ENCODE measurements around the gene ENPP7.

The ENPP7 gene

GRCh38 chr17:79704691-79705090 lies 26.1 kb upstream of the ENPP7 start:
- DNase-seq (ENCODE audit: low read depth in 2 of 2), result no peak

- DNase-seq (ENCODE audit: low read depth in 2 of 2), result no peak
These were observed 25.1 kb upstream of the ENPP7 start for GRCh38 chr17:79705674-79706073.

- no peak for DNase-seq (ENCODE audit: low read depth in 2 of 2)
These were observed 23.6 kb upstream of the ENPP7 start for GRCh38 chr17:79706931-79707850.

GRCh38 chr17:79707931-79708891 lies 22.5 kb upstream of the ENPP7 start:
- DNase-seq (ENCODE audit: low read depth in 2 of 2), result peak in 1 of 2 donors; percentile 21

GRCh38 chr17:79711715-79712305 lies 18.9 kb upstream of the ENPP7 start:
- no peak for DNase-seq (ENCODE audit: low read depth in 2 of 2)

- no peak for DNase-seq (ENCODE audit: low read depth in 2 of 2)
These were observed 17.4 kb upstream of the ENPP7 start for GRCh38 chr17:79713391-79713790.

GRCh38 chr17:79714176-79715097 lies 16.3 kb upstream of the ENPP7 start:
- no peak for DNase-seq (ENCODE audit: low read depth in 2 of 2)

- no peak for DNase-seq (ENCODE audit: low read depth in 2 of 2)
These were observed 15.4 kb upstream of the ENPP7 start for GRCh38 chr17:79715098-79715942.

- DNase-seq (ENCODE audit: low read depth in 2 of 2), result no peak
These were observed 14.6 kb upstream of the ENPP7 start for GRCh38 chr17:79715943-79716797.

GRCh38 chr17:79720705-79721292 lies 9.9 kb upstream of the ENPP7 start:
- DNase-seq (ENCODE audit: low read depth in 2 of 2), result no peak

GRCh38 chr17:79721993-79722671 lies 8.6 kb upstream of the ENPP7 start:
- DNase-seq (ENCODE audit: low read depth in 2 of 2), result no peak

GRCh38 chr17:79722787-79723186 lies 8.0 kb upstream of the ENPP7 start:
- DNase-seq (ENCODE audit: low read depth in 2 of 2), result no peak

- peak; percentile 62 to 70 for DNase-seq (ENCODE audit: low read depth in 2 of 2)
These were observed 2.4 kb upstream of the ENPP7 start for GRCh38 chr17:79728169-79728907.

GRCh38 chr17:79728908-79729471 lies 1.8 kb upstream of the ENPP7 start:
- no peak for DNase-seq (ENCODE audit: low read depth in 2 of 2)

GRCh38 chr17:79729761-79730160 lies 982 bp upstream of the ENPP7 start:
- no peak for DNase-seq (ENCODE audit: low read depth in 2 of 2)

- no peak for DNase-seq (ENCODE audit: low read depth in 2 of 2)
These were observed 340 bp upstream of the ENPP7 start for GRCh38 chr17:79730437-79730768.

GRCh38 chr17:79732254-79732653 lies 1.5 kb downstream of the ENPP7 start:
- DNase-seq (ENCODE audit: low read depth in 2 of 2), result no peak

Data from stimulated activated CD8-positive, alpha-beta memory T cell treated with anti-CD3 and anti-CD28 coated beads, Interleukin-15, amount 100 ng/mL, for 48 hours (primary cell).